ENCODE results near the gene TMEM238. TPM values are rescaled to one million over a fixed set of nuclear protein-coding genes. Genes with fewer than 3 reads are reported as not detected.

The TMEM238 gene
- total and polyA plus RNA-seq, 9 of the 15 experiments (the other 6 are each of a cell fraction or from before 2014, with no cell fraction given): 0.18 to 5.1 (median 1.3) TPM; not detected in 4

DNA sequence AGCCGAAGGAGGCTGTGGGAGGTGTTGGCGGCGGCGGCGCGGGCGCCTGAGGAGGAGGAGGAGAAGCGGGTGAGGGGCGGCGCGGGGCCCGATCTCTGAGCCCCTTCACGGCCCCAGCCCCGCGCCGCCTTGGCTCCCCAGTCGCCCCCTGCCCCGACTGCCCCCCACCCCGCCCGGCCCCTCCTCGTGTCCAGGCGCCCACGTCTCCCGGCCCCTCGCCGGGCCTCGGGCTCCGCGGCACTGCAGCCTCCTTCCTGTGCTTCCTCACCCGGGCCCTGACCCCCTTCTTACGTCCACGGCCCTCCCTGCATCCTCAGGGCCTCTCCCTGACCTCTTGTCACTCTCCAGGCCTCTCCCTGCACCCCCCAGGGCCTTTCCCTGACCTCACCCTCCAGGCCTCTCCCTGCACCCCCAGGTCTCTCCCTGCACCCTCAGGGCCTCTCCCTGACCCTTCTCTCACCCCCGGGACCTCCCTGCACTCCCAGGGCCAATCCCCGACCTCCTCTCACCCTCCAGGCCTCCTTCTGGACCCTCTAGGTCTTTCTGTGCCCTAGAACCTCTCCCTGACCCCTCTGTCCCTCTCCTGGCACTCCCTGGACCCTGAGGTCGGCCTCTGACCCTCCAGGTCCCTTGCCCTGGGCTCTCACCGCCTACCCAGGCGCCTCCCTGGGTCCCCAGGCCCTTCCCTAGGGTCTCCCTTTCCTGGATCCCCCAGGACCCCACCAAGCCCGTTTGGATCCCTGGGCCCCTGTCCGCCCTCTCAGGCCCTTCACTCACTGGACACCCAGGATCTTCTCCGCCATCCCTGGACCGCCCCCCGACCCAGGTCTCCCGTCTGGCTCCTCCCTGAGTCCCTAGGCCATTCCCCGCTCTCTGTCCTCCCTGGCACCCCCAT lies 44.0 kb downstream of the TMEM238 start (continued):
- TF ChIP-seq ZNF707 (CRISPR knock-in tag; conservative IDR thresholded peaks at IDR 0.05): no peak
- no peak for TF ChIP-seq FOXJ3 (CRISPR knock-in tag; IDR thresholded peaks at IDR 0.05)
- TF ChIP-seq, protein P1, sequence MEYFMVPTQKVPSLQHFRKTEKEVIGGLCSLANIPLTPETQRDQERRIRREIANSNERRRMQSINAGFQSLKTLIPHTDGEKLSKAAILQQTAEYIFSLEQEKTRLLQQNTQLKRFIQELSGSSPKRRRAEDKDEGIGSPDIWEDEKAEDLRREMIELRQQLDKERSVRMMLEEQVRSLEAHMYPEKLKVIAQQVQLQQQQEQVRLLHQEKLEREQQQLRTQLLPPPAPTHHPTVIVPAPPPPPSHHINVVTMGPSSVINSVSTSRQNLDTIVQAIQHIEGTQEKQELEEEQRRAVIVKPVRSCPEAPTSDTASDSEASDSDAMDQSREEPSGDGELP (CRISPR knock-in tag; IDR thresholded peaks at IDR 0.05; ENCODE audit: borderline replicate concordance): 0 out of 2 replicates have a peak, but pooled peaks have one; percentile 9
- no peak for TF ChIP-seq FOXK2 (conservative IDR thresholded peaks at IDR 0.05 in 1 of 2, IDR thresholded peaks at IDR 0.05 in 1 of 2; ENCODE audit: low read depth in 2 of 2)
- TF ChIP-seq SMAD4 (CRISPR knock-in tag; conservative IDR thresholded peaks at IDR 0.05): no peak
- no peak for TF ChIP-seq CCAR2 (IDR thresholded peaks at IDR 0.05; ENCODE audit: low read depth, low read length)
- no peak for TF ChIP-seq HDAC1 (IDR thresholded peaks at IDR 0.05)
- TF ChIP-seq NR2C1 (IDR thresholded peaks at IDR 0.05): peak; percentile 56
- peak; percentile 39; the same call in 1 of the 2 replicates for TF ChIP-seq NR2C1 (tag; IDR thresholded peaks at IDR 0.05)
- TF ChIP-seq ADNP (tag; IDR thresholded peaks at IDR 0.05): no peak
- no peak for TF ChIP-seq HDAC2 (IDR thresholded peaks at IDR 0.05)
- TF ChIP-seq FIP1L1 (IDR thresholded peaks at IDR 0.05; ENCODE audit: low read depth, low read length, poor library complexity, severe bottlenecking): no peak
- peak; percentile 14; the same call in 1 of the 2 replicates for TF ChIP-seq TOE1 (IDR thresholded peaks at IDR 0.05; ENCODE audit: borderline replicate concordance)
- TF ChIP-seq TOE1 (CRISPR knock-in tag; IDR thresholded peaks at IDR 0.05; ENCODE audit: borderline replicate concordance, low read depth): no peak
- TF ChIP-seq SIN3A (IDR thresholded peaks at IDR 0.05; ENCODE audit: borderline replicate concordance in 2 of 2, control insufficient read depth in 1 of 2, low read depth in 2 of 2, low read length in 2 of 2): peak in 1 of 2 experiments; percentile 9; a peak in 1 of 4 replicates
- no peak for TF ChIP-seq DDX20 (tag; IDR thresholded peaks at IDR 0.05; ENCODE audit: low read depth)
- no peak for TF ChIP-seq PHB (CRISPR knock-in tag; IDR thresholded peaks at IDR 0.05)
- TF ChIP-seq NFRKB (IDR thresholded peaks at IDR 0.05; ENCODE audit: low read depth): peak; percentile 46; the same call in 1 of the 2 replicates
- TF ChIP-seq, protein P2, sequence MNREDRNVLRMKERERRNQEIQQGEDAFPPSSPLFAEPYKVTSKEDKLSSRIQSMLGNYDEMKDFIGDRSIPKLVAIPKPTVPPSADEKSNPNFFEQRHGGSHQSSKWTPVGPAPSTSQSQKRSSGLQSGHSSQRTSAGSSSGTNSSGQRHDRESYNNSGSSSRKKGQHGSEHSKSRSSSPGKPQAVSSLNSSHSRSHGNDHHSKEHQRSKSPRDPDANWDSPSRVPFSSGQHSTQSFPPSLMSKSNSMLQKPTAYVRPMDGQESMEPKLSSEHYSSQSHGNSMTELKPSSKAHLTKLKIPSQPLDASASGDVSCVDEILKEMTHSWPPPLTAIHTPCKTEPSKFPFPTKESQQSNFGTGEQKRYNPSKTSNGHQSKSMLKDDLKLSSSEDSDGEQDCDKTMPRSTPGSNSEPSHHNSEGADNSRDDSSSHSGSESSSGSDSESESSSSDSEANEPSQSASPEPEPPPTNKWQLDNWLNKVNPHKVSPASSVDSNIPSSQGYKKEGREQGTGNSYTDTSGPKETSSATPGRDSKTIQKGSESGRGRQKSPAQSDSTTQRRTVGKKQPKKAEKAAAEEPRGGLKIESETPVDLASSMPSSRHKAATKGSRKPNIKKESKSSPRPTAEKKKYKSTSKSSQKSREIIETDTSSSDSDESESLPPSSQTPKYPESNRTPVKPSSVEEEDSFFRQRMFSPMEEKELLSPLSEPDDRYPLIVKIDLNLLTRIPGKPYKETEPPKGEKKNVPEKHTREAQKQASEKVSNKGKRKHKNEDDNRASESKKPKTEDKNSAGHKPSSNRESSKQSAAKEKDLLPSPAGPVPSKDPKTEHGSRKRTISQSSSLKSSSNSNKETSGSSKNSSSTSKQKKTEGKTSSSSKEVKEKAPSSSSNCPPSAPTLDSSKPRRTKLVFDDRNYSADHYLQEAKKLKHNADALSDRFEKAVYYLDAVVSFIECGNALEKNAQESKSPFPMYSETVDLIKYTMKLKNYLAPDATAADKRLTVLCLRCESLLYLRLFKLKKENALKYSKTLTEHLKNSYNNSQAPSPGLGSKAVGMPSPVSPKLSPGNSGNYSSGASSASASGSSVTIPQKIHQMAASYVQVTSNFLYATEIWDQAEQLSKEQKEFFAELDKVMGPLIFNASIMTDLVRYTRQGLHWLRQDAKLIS (CRISPR knock-in tag; IDR thresholded peaks at IDR 0.05): peak; percentile 53; the same call in 1 of the 2 replicates
- TF ChIP-seq, protein P3, sequence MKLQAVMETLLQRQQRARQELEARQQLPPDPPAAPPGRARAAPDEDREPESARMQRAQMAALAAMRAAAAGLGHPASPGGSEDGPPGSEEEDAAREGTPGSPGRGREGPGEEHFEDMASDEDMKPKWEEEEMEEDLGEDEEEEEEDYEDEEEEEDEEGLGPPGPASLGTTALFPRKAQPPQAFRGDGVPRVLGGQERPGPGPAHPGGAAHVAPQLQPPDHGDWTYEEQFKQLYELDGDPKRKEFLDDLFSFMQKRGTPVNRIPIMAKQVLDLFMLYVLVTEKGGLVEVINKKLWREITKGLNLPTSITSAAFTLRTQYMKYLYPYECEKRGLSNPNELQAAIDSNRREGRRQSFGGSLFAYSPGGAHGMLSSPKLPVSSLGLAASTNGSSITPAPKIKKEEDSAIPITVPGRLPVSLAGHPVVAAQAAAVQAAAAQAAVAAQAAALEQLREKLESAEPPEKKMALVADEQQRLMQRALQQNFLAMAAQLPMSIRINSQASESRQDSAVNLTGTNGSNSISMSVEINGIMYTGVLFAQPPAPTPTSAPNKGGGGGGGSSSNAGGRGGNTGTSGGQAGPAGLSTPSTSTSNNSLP (IDR thresholded peaks at IDR 0.05; ENCODE audit: borderline replicate concordance, low read depth, low read length): no peak
- no peak for TF ChIP-seq NCOA1 (IDR thresholded peaks at IDR 0.05; ENCODE audit: low read depth)

Data from K562 (cell line).